HEK293T (cell line): ENCODE results near the gene PPA1.

ENCODE experiments used
- CTCF ChIA-PET: fragments of 350-600 bp; formaldehyde crosslinking; extraction: SDS; loops from one replicate; lab custom pipeline; 2021; ENCODE audit warnings: antibody characterized with exemption, inconsistent platforms; lab: Yijun Ruan, JAX
- POLR2A ChIA-PET: fragments of 350-600 bp; formaldehyde crosslinking; extraction: SDS; loops from one replicate; lab custom pipeline; 2020; ENCODE audit warnings: antibody characterized with exemption, inconsistent platforms; lab: Yijun Ruan, JAX
- DNase-seq: peaks from one replicate; pipeline ENCODE4 v3.0.0; 2012; ENCODE audit warnings: mixed read lengths; ENCODE audit errors: extremely low spot score
- ARNT ChIP-seq: fragments of 450-650 bp; IDR thresholded peaks from 2 replicates; pipeline ENCODE4 v1.6.1; 2017; ENCODE audit warnings: mild to moderate bottlenecking
- BHLHE40 ChIP-seq: fragments of 450-650 bp; IDR thresholded peaks from 2 replicates; pipeline ENCODE4 v1.6.1; 2016; ENCODE audit warnings: mild to moderate bottlenecking, moderate library complexity, borderline replicate concordance
- CTBP1 ChIP-seq: fragments of 450-650 bp; IDR thresholded peaks from 2 replicates; pipeline ENCODE4 v1.6.1; 2016; ENCODE audit warnings: borderline replicate concordance
- ELF4 ChIP-seq: fragments of 450-650 bp; IDR thresholded peaks from 2 replicates; pipeline ENCODE4 v1.6.1; 2017; ENCODE audit warnings: antibody characterized with exemption
- FOXA1 ChIP-seq: fragments of 450-650 bp; IDR thresholded peaks from 2 replicates; pipeline ENCODE4 v1.6.1; 2016; ENCODE audit warnings: mild to moderate bottlenecking
- FOXK2 ChIP-seq: fragments of 450-650 bp; IDR thresholded peaks from 2 replicates; pipeline ENCODE4 v1.6.1; 2016; ENCODE audit warnings: mild to moderate bottlenecking
- FOXM1 ChIP-seq: fragments of 450-650 bp; IDR thresholded peaks from 2 replicates; pipeline ENCODE4 v1.6.1; 2017; ENCODE audit warnings: mild to moderate bottlenecking, borderline replicate concordance
- HDGF ChIP-seq: fragments of 450-650 bp; IDR thresholded peaks from 2 replicates; pipeline ENCODE4 v1.6.1; 2017; ENCODE audit warnings: antibody characterized with exemption, borderline replicate concordance
- L3MBTL2 ChIP-seq: fragments of 450-650 bp; conservative IDR thresholded peaks from 2 replicates; pipeline ENCODE4 v1.6.1; 2016; ENCODE audit warnings: mild to moderate bottlenecking
- LEF1 ChIP-seq: fragments of 450-650 bp; IDR thresholded peaks from 2 replicates; pipeline ENCODE4 v1.6.1; 2017; ENCODE audit warnings: mild to moderate bottlenecking, borderline replicate concordance
- NFRKB ChIP-seq: fragments of 450-650 bp; IDR thresholded peaks from 2 replicates; pipeline ENCODE4 v1.6.1; 2016; ENCODE audit warnings: mild to moderate bottlenecking, moderate library complexity
- SP1 ChIP-seq: fragments of 450-650 bp; IDR thresholded peaks from 2 replicates; pipeline ENCODE4 v1.6.1; 2017
- SUZ12 ChIP-seq: fragments of 450-650 bp; IDR thresholded peaks from 2 replicates; pipeline ENCODE4 v1.6.1; 2016; ENCODE audit warnings: mild to moderate bottlenecking
- TARDBP ChIP-seq: fragments of 450-650 bp; IDR thresholded peaks from 2 replicates; pipeline ENCODE4 v1.6.1; 2016
- ZNF384 ChIP-seq: fragments of 450-650 bp; IDR thresholded peaks from 2 replicates; pipeline ENCODE4 v1.6.1; 2016
- TF ChIP-seq, protein P1 (sequence below): fragments of 450-650 bp; IDR thresholded peaks from 2 replicates; pipeline ENCODE4 v1.6.1; 2016

Gene PPA1

DNA sequence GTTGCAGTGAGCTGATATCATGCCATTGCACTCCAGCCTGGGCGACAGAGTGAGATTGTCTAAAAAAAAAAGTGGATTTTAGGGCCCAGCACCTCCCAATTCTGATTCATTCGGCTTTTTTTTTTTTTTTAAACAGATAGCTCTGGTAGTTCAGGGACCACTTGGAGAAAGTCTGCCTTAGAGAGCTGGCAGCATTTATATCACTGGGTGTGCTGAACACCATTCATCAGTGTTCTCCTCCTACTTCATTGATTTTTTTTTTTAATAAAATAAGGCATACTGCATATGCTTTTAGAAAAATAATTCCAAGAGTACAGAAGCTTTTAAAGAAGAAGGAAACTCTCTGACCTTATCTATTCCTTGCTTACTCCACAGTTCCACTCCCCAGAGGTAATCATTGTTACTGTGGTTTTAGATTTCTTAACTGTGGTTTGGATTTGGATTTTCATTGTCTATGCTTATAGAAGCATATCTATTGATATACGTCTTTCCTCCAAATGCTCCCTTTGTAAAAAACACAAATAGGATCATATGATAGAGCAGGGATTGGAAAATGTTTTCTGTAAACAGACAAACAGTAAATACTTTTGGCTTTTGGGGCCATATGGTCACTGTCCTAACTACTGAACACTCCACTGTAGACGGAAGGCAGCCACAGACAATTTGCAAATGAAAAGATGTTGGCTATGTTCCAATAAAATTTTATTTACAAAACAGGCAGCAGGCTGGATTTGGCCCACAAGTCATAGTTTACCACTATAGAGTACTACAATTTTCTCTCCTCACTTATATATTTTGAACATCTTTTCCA, 41.9 kb downstream of the PPA1 start:
- TF ChIP-seq NFRKB, result no peak
- TF ChIP-seq, protein P1, sequence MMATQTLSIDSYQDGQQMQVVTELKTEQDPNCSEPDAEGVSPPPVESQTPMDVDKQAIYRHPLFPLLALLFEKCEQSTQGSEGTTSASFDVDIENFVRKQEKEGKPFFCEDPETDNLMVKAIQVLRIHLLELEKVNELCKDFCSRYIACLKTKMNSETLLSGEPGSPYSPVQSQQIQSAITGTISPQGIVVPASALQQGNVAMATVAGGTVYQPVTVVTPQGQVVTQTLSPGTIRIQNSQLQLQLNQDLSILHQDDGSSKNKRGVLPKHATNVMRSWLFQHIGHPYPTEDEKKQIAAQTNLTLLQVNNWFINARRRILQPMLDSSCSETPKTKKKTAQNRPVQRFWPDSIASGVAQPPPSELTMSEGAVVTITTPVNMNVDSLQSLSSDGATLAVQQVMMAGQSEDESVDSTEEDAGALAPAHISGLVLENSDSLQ, result no peak
- TF ChIP-seq ARNT, result no peak
- no peak for TF ChIP-seq TARDBP
- TF ChIP-seq FOXM1, result no peak
- TF ChIP-seq LEF1, result no peak
- no peak for TF ChIP-seq SUZ12
- TF ChIP-seq BHLHE40, result no peak
- TF ChIP-seq FOXK2, result no peak
- TF ChIP-seq FOXA1, result no peak
- no peak for TF ChIP-seq L3MBTL2
- no peak for DNase-seq
- POLR2A ChIA-PET, result interaction anchor here (1.7 kb wide), 1 partner anchor 21 kb away, joined by 9 read pairs; the partner anchor contains the start of gene SAR1A
- CTCF ChIA-PET, result interaction anchor here (1.3 kb wide), 1 partner anchor 75 kb away, joined by 4 read pairs; no protein-coding TSS in a partner anchor

DNA sequence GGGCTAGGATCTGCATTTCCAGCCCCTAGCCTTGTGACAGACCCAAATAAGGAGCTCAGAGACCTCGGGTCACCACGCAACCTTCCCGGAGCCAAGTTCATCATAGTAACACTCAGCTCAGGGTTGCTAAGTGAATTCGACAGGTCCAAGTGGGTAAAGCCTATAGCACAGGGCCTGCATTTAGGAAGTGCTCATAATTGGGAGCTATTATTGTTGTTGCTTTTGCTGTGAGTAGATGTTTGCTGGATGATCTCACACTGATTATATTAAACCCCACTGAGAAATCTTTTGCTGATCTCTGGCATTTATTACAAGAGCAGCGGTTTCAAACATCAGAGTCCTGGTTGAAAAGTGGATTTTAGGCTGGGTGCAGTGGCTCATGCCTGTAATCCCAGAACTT, 42.6 kb downstream of the PPA1 start:
- no peak for TF ChIP-seq ELF4
- TF ChIP-seq BHLHE40, result no peak
- no peak for TF ChIP-seq CTBP1
- TF ChIP-seq FOXK2, result no peak
- no peak for TF ChIP-seq FOXM1
- no peak for TF ChIP-seq ZNF384
- no peak for TF ChIP-seq LEF1
- no peak for TF ChIP-seq SUZ12
- no peak for TF ChIP-seq NFRKB
- TF ChIP-seq FOXA1, result no peak
- no peak for TF ChIP-seq ARNT
- no peak for TF ChIP-seq HDGF
- TF ChIP-seq TARDBP, result no peak
- TF ChIP-seq, protein P1, result no peak
- no peak for TF ChIP-seq SP1
- no peak for TF ChIP-seq L3MBTL2
- no peak for DNase-seq
- ChIA-PET CTCF (interaction anchor here (1.3 kb wide), 1 partner anchor 75 kb away, joined by 4 read pairs; no protein-coding TSS in a partner anchor), POLR2A (interaction anchor here (1.0 to 1.7 kb wide), 2 partner anchors 20 to 44 kb away, joined by 4 to 9 read pairs; partner anchors contain the start of genes SAR1A and TYSND1)

DNA sequence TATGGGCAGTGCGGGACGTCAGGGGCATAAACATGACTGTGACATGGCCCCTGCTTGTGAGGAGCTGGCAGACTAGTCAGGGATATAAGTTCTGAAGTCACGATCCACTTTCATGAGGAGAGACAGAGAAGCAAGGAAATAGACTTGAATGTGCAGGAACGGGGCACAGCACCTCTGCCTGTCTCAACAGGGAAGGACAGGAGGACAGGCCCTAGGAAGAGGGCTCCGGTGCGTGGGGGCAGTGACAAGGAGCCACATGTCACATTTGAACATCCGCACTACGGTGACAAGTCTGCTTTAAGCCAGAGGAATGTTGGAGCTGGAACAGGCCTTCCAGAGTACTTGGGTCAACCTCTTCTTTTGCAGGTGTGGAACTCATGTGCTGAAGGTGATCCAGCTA, 43.1 kb downstream of the PPA1 start:
- no peak for DNase-seq
- ChIA-PET CTCF (interaction anchor here (1.3 kb wide), 1 partner anchor 74 kb away, joined by 4 read pairs; no protein-coding TSS in a partner anchor), POLR2A (interaction anchor here (1.0 to 1.7 kb wide), 2 partner anchors 20 to 44 kb away, joined by 4 to 9 read pairs; partner anchors contain the start of genes SAR1A and TYSND1)
- TF ChIP-seq FOXM1 (no peak), ZNF384 (no peak)
- TF ChIP-seq, protein P1, result no peak

DNA sequence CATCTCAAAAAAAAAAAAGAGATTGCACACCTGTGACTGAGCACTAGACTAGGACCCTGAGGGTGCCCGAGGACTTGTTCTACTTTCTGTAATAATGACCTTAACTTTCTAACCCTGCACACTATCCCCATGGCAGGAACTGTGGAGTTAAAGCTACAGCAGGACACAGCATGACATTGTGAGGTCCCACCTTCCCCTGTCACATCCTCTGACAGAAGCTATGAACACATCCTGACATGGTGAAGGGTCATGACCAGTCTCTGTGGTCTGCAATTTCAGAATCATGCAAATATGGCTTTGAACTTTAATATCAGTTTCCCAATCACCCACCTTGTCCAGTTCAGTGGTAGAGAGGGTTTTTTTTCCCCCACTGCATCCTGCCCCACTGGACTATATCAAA, 44.5 kb downstream of the PPA1 start:
- CTCF ChIA-PET, result no interaction called here
- no peak for TF ChIP-seq FOXK2
- TF ChIP-seq FOXM1, result no peak
- no peak for TF ChIP-seq L3MBTL2

DNA sequence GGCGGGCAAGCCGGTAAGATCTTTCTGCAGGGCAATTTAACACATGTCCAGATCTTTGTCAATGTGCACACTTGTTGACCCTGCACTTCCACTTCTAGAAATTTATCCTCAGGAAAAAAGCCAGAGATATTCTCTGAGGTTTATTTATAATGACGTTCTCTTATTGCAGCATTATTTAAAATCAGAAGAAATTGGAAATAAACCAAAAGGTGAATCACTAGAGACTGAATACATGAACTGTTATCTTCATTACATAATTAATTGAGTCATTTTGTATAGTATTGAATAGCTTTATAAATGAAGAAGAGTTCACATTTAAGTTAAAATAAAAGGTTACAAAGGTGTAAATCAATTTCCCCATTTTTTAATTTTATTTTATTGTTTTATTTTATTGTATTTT, 46.7 kb downstream of the PPA1 start:
- DNase-seq, result no peak
- ChIA-PET CTCF (no interaction called here), POLR2A (interaction anchor here (0.7 kb wide), 1 partner anchor 51 kb away, joined by 4 read pairs; no protein-coding TSS in a partner anchor)
- TF ChIP-seq FOXA1, result no peak
- TF ChIP-seq, protein P1, result no peak
- no peak for TF ChIP-seq NFRKB
- no peak for TF ChIP-seq ARNT
- TF ChIP-seq CTBP1, result no peak
- TF ChIP-seq FOXK2, result no peak
- no peak for TF ChIP-seq SUZ12
- no peak for TF ChIP-seq TARDBP
- no peak for TF ChIP-seq HDGF
- no peak for TF ChIP-seq LEF1
- TF ChIP-seq ZNF384, result no peak
- TF ChIP-seq L3MBTL2, result no peak
- no peak for TF ChIP-seq ELF4
- TF ChIP-seq BHLHE40, result no peak
- no peak for TF ChIP-seq SP1
- TF ChIP-seq FOXM1, result no peak

More for the DNA sequence above, 44.5 kb downstream of the PPA1 start:
- DNase-seq, result no peak
- POLR2A ChIA-PET, result no interaction called here
